Stimulated activated CD8-positive, alpha-beta memory T cell treated with anti-CD3 and anti-CD28 coated beads, Interleukin-7, amount 100 ng/mL, for 24 hours (primary cell): ENCODE results near the gene CACNB3.

Source experiments
- DNase-seq: peaks from one replicate; pipeline ENCODE4 v3.0.0-alpha.2; 2020; ENCODE audit warnings: low read depth

The CACNB3 gene

GRCh38 chr12:48788854-48789775, 29.2 kb upstream of the CACNB3 start, which contains the start of gene ADCY6:
Gene ADCY6 (minus strand): TSS chr12:48789089. CDS start chr12:48783434, 5,655 bp downstream.
- no peak for DNase-seq

DNA sequence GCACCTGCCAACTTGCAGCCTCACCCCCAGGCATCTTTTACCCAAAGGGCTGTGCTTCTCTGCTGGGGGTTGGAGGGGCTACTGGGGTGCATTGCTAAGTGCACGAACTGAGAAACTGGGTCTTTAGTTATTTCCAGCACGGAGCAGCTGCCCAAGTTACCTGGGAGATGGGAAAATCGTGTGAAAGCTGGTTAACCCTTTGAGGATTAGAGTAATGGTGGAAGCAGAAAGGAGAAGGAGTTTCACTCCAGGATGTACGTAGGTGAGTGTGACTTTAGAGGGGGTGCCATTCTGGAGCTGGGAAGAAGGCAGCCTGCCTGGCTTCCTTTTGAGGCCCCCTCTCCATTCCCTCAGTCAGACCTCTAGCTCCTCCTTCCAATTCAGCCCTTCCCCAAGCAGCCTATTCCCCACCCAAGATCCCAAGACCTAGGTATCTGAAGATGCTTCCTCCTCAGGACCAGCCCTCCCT, 28.4 kb upstream of the CACNB3 start:
- no peak for DNase-seq

DNA sequence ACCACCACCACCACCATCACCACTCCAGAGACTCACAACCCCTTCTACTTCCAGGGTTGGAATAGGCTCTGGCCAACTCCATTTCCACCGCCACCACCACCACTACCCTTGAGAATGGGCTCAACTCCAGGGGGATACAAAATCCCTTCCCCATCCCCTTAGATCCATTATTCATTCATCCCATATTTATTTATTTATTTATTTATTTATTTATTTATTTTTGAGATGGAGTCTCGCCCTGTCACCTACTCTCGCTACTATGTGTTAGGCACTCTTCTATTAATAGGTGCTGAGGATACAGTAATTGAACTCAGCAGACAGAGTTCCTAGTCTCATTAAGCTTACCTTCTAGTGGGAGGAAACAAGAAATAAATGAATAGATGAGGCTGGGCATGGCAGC, 24.6 kb upstream of the CACNB3 start:
- DNase-seq = no peak

DNA sequence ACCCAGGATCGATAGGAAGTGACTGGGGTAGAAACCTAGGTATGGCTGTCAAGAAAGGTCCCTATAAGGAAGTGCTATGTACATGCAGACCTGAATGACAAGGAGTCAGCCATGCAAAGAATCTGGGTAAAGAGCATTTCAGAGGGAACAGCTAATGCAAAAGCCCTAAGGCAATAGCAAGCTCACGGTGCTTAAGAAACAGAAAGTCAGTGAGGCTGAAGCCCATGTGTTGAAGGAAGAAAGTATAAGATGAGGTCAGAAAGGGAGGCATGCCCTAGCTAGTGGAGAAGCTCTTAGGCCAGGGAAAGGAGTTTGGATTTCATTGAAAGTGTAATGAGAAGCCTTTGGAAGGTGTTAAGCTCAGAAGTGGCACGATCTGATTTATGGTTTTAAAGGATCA, 23.4 kb upstream of the CACNB3 start:
- DNase-seq = no peak

GRCh38 chr12:48795550-48796455, 22.5 kb upstream of the CACNB3 start:
- DNase-seq = no peak

- no peak for DNase-seq
Observed at GRCh38 chr12:48796976-48797375, 21.3 kb upstream of the CACNB3 start.

DNA sequence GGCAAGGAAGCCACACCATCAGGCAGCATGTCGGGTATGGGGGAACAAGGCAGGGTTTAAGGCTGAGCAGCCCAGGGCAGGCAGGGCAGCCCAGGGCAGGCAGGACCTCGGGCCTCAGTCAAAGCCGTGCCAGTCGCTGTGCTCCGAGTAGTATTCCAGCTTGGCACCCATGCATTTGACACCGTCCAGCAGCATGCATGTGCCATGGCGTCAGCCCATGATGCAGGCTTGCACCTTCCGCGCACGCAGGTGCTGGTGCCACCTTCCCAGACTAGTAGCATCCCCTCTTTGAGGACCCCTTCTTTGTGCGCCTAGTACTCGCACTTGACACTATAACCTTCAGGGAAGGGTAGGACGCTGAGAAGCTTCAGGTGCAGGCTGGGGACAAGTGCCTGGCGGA, 17.8 kb upstream of the CACNB3 start:
- DNase-seq = no peak

DNA sequence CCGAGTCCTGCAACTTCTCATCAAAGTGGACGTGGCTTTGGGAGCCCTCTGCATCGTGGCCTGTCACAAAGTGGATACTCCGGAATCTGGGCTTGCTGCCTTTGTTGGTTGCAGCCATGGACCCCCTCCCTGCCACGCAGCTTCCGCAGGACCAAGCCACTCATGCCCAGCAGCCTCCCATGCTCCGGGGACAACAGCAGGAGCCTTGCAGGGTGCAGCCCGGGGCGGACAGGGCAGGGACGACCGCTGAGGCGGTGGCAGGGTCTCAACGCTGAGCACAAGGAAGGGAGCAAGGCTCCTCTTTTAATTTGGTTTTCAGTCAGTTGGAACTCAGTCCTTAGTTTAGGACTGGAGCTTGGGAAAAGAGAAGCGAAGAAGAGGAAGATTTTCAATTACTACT, 17.3 kb upstream of the CACNB3 start:
- no peak for DNase-seq

DNA sequence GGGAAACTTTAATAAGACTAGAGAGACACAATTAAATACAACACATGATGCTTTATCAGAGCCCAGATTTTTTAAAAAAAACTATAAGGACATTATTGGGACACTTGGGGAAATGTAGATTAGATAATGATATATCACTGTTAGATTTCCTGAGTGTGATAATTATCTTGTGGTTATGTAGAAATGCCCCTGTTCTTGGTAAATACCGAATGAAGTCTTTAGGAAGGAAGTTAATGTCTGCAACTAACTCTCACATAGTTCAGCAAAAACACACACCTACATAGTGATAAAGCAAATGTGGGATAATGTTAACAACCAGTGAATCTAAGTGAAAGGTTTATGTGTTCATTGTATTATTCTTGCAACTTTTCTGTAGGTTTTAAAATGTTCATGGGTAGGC, 14.6 kb upstream of the CACNB3 start:
- no peak for DNase-seq

DNA sequence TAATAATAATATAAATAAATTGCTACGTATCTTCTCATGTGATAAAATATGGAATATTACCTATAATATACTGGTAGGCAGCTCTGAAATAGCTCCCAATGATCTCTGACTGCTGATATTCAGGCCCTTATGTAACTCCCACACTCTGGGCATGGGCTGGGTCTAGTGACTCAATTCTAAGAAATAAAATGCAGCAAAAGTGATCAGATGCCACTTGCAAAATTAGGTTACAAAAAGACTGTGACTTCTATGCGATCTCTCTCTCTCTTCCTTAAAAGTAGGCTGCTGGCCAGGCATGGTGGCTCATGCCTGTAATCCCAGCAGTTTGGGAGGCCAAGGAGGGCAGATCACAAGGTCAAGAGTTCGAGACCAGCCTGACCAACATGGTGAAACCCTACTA, 10.3 kb upstream of the CACNB3 start:
- no peak for DNase-seq

GRCh38 chr12:48810903-48811431, 7.3 kb upstream of the CACNB3 start:
- no peak for DNase-seq

DNA sequence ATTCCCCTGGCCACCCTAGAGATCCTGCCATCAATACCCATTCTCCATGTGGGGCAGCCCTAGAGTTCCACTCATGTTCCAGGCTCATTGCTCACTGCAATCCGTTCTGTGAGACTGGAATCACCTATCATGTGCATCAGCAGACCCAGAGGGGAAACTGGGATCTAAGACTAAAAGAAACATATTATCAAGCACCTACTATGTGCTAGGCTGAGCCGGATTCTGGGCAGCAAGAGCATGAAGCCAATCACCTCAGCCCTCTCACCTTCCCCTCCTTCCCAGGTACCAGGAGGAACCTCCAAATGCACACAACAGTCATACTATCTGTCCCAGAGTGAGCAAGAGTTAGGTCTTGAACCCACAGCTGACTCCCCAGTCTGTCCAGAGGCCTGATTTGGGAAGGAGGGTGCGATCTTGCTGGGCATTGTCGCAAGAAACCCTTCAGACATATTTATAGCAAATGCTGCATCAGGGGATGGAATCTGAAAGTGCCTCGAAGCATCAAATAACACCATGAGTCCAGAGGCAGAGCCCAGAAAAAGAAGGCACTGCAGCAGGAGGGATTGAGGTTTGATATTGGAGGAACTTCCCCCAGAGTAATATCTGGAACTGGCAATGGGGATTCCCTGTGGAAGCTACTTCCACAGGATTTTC, 6.7 kb upstream of the CACNB3 start:
- DNase-seq = no peak

GRCh38 chr12:48812389-48812788, 5.9 kb upstream of the CACNB3 start:
- no peak for DNase-seq

DNA sequence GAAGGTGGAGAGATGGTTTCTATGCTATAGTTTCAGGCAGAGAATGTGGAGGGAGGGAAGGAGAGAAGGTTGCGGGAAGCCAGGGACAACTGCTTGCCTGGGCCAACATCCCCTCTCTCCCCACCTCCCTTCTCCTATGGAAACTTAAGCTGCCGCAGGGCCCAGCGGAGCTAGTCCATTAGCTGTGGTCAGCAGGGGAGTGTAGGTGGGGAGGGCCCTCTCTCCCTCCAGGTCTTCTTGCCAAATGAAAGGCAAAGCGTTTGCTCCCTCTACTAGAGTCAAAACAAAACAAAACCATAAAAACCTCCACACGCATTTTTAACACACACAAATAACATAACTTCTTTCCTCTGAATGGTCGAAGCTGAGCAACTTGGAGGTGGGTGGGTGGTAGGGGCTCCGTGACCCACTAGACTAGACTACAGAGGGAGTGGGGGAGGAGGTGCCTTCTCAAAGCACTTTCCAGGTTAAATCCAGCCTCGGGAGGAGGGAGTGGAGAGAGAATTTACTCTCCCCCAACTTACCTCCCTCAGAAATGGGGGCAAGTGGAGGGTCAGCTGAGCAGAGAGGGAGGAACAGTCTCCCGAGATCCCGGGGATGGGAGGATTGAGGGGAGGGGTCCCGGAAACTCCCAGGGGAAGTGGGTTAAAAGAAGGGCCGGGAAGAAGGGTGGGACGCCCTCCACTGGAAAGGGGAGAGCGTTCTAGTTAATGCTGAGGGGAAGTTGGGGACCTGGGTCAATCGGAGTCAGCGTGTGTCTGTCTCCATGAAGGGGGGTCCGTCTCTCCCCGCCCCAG, 4.6 kb upstream of the CACNB3 start:
- no peak for DNase-seq

- peak; percentile 54 for DNase-seq
Observed at GRCh38 chr12:48814262-48815125, 3.8 kb upstream of the CACNB3 start.

DNA sequence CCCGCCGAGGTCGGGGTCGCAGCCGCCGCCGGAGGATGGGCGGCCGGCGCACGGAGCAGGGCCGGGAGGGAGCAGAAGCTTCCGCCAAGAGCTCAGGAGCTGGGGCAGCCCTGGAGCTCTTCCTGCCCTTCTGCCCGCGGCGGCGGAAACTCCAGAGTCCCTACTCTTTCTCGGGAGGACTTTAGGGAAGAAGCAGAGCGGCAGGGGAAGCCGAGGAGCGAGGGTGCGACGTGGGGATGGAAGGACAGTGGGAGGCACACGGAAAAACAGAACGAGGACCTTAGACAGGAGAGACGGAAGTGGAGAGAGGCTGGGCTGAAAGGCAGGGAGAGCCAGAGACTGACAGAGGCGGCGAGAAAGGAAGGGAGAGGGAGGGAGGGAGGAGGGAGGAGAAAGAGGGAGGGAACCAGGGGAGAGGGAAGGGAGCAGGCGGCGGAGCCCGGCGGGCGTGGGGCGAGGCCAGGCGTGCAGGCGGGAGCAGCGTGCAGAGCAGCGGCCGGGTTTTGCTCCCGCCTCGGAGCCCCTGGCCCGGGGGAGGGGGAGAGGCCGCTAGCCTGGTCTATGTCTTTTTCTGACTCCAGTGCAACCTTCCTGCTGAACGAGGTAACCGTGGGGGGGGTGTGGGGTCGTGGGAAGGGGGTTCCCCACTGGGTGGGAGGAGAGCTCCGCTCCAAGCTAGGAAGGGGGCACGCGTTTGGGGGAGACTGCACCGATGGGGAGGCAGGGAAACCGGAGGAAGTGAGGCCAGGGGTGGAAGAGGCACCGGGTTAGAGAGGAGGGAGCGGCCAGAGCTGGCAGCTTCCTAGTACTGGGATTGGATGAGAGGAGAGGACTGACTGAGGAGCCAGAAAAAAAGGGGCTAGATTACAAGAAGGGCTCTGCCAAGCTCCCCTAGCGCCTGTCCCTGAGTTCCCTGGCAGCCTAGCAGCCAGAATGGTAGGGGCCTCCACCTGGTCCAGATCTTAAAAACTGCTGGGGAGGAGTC, 2.9 kb upstream of the CACNB3 start:
- no peak for DNase-seq

GRCh38 chr12:48816143-48816854, 2.0 kb upstream of the CACNB3 start:
- no peak for DNase-seq
